Right lobe of liver (tissue), 6 donors: ENCODE results near the gene CDH18. TPM values are rescaled to one million over a fixed set of nuclear protein-coding genes. Genes with fewer than 3 reads are reported as not detected.
"Not testable (repeated sequence)": the region's sequence is repeated elsewhere in the genome, so short reads cannot be mapped to it uniquely, and the experiment has no call there.

Experiments
- ATAC-seq, 4 donors: fragments of 200-7000 bp; cut with Tn5 transposase; one replicate each; pipeline ENCODE4 v1.9.1; 2020; ENCODE audit warnings: mild to moderate bottlenecking in 4 of 4, moderate library complexity in 4 of 4
- DNase-seq, 3 donors: peaks; one replicate each; pipeline ENCODE4 v3.0.0-alpha.2; 2020
- H3K27ac ChIP-seq, 3 donors: fragments of 200-600 bp; one replicate each; pipeline ENCODE4 v1.8.0; 2022
- H3K27me3 ChIP-seq, 2 donors: fragments of 200-600 bp; one replicate each; pipeline ENCODE4 v1.8.0; 2022
- H3K36me3 ChIP-seq, 4 donors: fragments of 200-600 bp; sonication (generic) in 1 of 4; one replicate each; pipeline versions ENCODE4 v1.5.1 to v1.8.0; 2017 to 2022; ENCODE audit warnings: control low read depth in 1 of 4
- H3K4me1 ChIP-seq, 4 donors: fragments of 200-600 bp; sonication (generic) in 1 of 4; one replicate each; pipeline versions ENCODE4 v1.5.1 to v1.8.0; 2017 to 2022; ENCODE audit warnings: control low read depth in 1 of 4
- H3K4me3 ChIP-seq, 3 donors: fragments of 200-600 bp; one replicate each; pipeline ENCODE4 v1.8.0; 2022
- H3K9me3 ChIP-seq, 4 donors: fragments of 200-600 bp; sonication (generic) in 1 of 4; one replicate each; pipeline versions ENCODE4 v1.5.1 to v1.8.0; 2017 to 2022; ENCODE audit warnings: control low read depth in 1 of 4
- POLR2A ChIP-seq: fragments of 450-650 bp; IDR thresholded peaks from one replicate; pipeline ENCODE4 v1.6.1; 2017; ENCODE audit warnings: antibody characterized with exemption, mild to moderate bottlenecking
- WGBS: methylation state at CpG from one replicate; pipeline ENCODE4 v1.1.6; 2018; ENCODE audit warnings: low coverage, low lambda C conversion rate; ENCODE audit not compliant: insufficient coverage; ENCODE audit errors: missing lambda C conversion rate; 5-methylcytosine and 5-hydroxymethylcytosine counted together
- intact Hi-C, 2 donors: fragments of 100-400 bp; cut with DNase I; formaldehyde crosslinking; loops; one replicate each; pipeline versions ENCODE4 v1.11.2 to v1.14.1; 2022
- total RNA-seq, 6 experiments: library from RNA; depleted of rRNA in 2 of 6; stranded (reverse); fragments of >200 nt in 2 of 6; fragmentation: NEBNext Ultra II Directional in 3 of 6; extraction: Animal tissue kit (Norgen Biotek cat#: 25700) in 3 of 6; gene quantifications; one replicate each; pipeline versions ENCODE4 v1.1.0 to v1.2.4, GENCODE V29; 2016 to 2023
- TF ChIP-seq, protein P1 (sequence below), 4 donors: fragments of 200-600 bp in 3 of 4; fragments of 450-650 bp in 1 of 4; IDR thresholded peaks; one replicate each; pipeline versions ENCODE4 v1.5.1 to v1.8.0; 2016 to 2022; ENCODE audit warnings: antibody characterized with exemption in 4 of 4, mild to moderate bottlenecking in 2 of 4
- donor health status: DM: no; HTN: yes; CAD: no.
- donor health status: DM: no; HTN: no; CAD: no.
- donor health status: DM: no; HTN: no; CAD: no.
- donor health status: DM: no; HTN: yes; CAD: no.
- donor health status: DM: no; HTN: yes; CAD: no.

The CDH18 gene
- total RNA-seq, 6 experiments from 2014 or later: not detected

DNA sequence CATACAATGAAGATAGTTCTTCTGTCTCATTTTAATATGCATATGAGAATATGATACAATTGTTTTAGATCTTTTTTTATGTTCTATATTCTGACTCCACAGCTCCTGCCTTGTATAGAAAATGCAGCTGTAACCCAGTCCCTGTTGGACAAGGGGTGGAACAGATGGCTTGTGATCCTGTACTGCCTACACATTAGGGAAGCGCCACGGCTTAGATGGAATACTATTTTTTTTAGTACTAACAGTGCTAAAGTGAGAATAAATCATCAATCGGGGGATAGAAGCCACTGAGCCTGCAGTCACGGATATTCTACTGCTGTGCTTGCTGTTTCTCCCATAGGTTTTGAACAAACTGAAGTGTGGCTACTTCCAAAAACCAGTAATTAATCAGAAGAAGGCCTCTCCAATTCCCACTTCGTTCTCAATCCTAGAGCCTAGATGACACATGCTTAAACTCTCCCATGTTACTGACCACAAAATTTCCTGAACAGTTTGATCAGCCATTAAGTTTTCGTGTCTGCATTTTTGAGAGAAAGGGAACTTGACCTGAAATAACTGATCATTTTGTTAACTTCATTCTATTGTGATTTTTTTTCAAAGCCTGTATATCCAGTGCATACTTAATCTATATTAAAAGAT is 150.3 kb downstream of the CDH18 start:
- 41% methylated on average over 6 of the region's 6 CpGs for WGBS
- H3K4me1 ChIP-seq: no peaks in the 10 kb centered on the region
- ATAC-seq (no peak), DNase-seq (no peak)
- H3K36me3 ChIP-seq: no peaks in the 10 kb centered on the region
- H3K27ac ChIP-seq: no peak overlapping the region
- intact Hi-C loops: no loop called here
- H3K9me3 ChIP-seq: no peaks in the 10 kb centered on the region
- TF ChIP-seq, protein P1, sequence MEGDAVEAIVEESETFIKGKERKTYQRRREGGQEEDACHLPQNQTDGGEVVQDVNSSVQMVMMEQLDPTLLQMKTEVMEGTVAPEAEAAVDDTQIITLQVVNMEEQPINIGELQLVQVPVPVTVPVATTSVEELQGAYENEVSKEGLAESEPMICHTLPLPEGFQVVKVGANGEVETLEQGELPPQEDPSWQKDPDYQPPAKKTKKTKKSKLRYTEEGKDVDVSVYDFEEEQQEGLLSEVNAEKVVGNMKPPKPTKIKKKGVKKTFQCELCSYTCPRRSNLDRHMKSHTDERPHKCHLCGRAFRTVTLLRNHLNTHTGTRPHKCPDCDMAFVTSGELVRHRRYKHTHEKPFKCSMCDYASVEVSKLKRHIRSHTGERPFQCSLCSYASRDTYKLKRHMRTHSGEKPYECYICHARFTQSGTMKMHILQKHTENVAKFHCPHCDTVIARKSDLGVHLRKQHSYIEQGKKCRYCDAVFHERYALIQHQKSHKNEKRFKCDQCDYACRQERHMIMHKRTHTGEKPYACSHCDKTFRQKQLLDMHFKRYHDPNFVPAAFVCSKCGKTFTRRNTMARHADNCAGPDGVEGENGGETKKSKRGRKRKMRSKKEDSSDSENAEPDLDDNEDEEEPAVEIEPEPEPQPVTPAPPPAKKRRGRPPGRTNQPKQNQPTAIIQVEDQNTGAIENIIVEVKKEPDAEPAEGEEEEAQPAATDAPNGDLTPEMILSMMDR (IDR thresholded peaks at IDR 0.05): no peak
- TF ChIP-seq POLR2A: no peak
- no peaks in the 10 kb centered on the region for H3K27me3 ChIP-seq
- H3K4me3 ChIP-seq: no peak overlapping the region

DNA sequence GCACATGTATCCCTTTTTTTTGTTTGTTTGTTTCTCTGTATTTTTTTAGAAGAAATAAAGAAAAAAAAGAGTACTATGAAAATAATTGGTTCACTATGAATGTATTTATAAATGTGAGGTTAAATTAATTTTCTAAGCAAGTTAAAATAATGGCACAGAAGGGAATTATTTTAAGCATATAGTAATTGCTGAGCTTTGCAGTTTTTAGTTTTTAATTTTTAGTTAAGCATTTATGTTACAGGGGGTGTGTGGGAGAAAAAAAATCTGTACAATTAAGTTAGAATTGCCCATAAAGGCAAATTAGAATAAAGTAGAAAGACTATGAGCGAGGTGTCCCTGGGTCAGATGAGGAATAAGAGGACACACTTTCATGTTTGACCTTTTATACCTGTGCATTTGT is 152.6 kb downstream of the CDH18 start:
- TF ChIP-seq, protein P1 (IDR thresholded peaks at IDR 0.05): no peak
- TF ChIP-seq POLR2A: no peak
- no peak overlapping the region for H3K4me3 ChIP-seq
- DNase-seq (no peak), ATAC-seq (no peak)
- H3K9me3 ChIP-seq: no peaks in the 10 kb centered on the region
- H3K27ac ChIP-seq: no peak overlapping the region
- 44% methylated on average over 1 of the region's 1 CpG for WGBS
- no peaks in the 10 kb centered on the region for H3K4me1 ChIP-seq
- intact Hi-C loops: no loop called here
- H3K36me3 ChIP-seq: no peaks in the 10 kb centered on the region
- H3K27me3 ChIP-seq: no peaks in the 10 kb centered on the region

DNA sequence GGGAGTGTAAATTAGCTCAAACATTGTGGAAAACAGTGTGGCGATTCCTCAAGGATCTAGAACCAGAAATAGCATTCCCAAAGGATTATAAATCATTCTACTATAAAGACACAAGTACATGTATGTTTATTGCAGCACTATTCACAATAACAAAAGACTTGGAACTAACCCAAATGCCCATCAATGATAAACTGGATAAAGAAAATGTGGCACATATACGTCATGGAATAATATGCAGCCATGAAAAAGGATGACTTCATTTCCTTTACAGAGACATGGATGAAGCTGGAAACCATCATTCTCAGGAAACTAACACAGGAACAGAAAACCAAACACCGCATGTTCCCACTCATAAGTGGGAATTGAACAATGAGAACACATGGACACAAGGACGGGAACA is 175.3 kb downstream of the CDH18 start:
- intact Hi-C loops, H3K4me3 ChIP-seq, H3K4me1 ChIP-seq, H3K9me3 ChIP-seq, ATAC-seq, H3K27ac ChIP-seq, H3K36me3 ChIP-seq, DNase-seq, H3K27me3 ChIP-seq: not testable (repeated sequence)
- 61% methylated on average over 4 of the region's 4 CpGs for WGBS

DNA sequence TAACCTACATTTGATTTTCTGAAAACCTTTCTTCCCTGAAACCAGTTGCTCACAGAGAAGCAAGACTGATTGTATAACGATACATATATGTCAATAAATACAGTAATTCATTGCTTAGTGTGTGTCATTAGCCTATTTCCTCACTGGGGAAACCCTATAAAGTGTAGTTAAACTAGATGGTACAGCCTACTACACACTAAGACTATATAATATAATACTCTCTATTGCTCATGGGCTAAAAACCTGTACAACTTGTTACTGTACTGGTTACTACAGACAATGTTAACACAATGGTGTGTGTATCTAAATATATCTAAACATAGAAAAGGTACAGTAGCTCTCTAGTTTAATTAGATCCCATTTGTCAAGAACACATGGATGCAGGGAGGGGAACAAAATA is 181.2 kb downstream of the CDH18 start:
- no peak for ATAC-seq
- no peaks in the 10 kb centered on the region for H3K36me3 ChIP-seq
- no peak for DNase-seq
- no peaks in the 10 kb centered on the region for H3K4me1 ChIP-seq
- no peak overlapping the region for H3K4me3 ChIP-seq
- H3K9me3 ChIP-seq: no peaks in the 10 kb centered on the region
- H3K27ac ChIP-seq: no peak overlapping the region
- H3K27me3 ChIP-seq: no peaks in the 10 kb centered on the region
- 35% methylated on average over 1 of the region's 1 CpG for WGBS
- TF ChIP-seq, protein P1 (IDR thresholded peaks at IDR 0.05): no peak
- TF ChIP-seq POLR2A: no peak
- intact Hi-C loops: no loop called here

DNA sequence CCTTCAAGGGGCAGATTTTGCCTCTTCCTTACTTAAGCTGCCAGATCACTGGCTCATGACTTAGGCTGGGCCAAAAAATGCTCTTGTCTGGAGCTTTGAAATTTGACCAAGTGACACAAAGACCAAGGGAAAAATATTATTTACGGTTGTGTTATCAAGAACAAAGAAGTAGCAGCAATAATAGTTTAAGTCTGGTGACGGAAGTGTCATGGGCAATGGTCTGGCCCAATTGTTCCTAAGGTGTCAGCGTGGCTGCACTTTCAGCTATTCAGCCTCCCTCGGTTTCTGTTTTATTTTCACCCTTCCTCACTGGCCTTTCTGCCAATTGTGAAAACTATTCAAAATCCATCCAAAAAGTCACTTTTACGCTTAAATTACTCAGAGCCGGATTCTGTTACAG is 185.3 kb downstream of the CDH18 start:
- no peak overlapping the region for H3K4me3 ChIP-seq
- ATAC-seq (no peak), DNase-seq (no peak)
- intact Hi-C loops: no loop called here
- H3K36me3 ChIP-seq: no peaks in the 10 kb centered on the region
- H3K27ac ChIP-seq: no peak overlapping the region
- no peaks in the 10 kb centered on the region for H3K4me1 ChIP-seq
- H3K9me3 ChIP-seq: no peaks in the 10 kb centered on the region
- TF ChIP-seq POLR2A: no peak
- TF ChIP-seq, protein P1 (IDR thresholded peaks at IDR 0.05): no peak
- H3K27me3 ChIP-seq: no peaks in the 10 kb centered on the region
- WGBS: 59% methylated on average over 6 of the region's 6 CpGs
